ENCODE results near the gene BLTP2.

DNA sequence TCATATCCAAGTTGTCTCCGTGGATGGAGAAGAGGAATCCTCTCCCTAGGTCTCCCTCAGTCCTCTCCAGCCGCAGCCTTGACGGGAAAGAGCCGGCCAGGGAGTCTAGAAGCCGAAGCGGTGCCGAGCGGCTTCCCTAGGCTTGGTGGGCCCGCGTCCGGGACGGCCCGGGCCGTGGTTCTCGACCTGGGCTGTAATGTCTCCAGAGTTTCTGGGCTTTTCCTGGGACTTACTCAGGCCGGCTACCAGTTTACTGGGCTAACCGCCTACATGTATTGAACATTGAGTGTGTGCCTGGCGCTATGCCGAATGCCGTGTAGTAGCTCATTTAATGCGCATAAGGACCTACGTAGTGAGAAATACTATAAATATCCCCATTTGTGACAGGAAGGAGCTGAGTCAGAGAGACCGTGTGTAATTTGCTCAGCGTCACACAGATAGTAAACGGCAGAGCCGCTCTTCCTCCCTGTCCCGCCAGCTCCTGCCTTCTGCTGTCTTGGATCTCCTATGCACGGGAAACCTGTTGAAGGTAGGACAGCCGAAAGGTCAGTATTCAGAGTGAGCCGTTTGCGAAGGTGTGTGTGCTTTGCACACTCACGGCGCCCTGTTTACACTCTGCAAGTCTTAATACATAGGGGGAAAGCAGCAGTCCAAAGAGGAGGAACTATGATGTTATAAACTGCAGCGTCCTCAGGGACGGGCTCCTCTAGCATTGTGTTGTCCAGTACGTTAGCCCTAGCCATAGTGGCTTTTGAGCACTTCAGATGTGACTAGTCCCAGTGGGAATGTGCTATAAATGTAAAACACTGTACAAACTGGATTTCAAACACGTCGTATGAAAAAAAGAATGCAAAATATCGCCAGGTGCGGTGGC, 45.4 kb downstream of the BLTP2 start:
- TF ChIP-seq YY1 (IDR thresholded peaks at IDR 0.05; ENCODE audit: low read depth, low read length) (no peak), TBL1XR1 (IDR thresholded peaks at IDR 0.05; ENCODE audit: low read depth, low read length) (no peak)
